ENCODE data around the gene SMG7.

DNA sequence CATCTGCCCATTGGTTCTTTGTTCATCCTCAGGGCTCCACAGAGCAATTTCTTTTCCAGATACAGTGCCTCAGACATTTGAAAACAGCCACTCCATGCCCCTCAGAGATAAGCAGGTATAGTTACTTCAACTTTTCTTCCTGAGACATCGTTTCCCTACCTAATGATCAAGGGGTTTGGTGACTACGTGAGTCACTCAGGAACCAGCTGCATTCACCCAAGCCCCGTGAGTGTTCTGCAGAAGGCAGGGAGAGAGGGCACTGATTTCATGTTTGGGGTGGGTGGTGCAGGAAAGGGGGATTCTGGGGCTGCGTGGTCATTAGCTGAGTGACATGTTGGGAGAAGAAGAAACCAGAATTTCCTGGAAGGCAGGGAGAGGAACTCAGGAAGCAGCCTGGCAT, 93.0 kb downstream of the SMG7 start:
- TF ChIP-seq, protein P1, sequence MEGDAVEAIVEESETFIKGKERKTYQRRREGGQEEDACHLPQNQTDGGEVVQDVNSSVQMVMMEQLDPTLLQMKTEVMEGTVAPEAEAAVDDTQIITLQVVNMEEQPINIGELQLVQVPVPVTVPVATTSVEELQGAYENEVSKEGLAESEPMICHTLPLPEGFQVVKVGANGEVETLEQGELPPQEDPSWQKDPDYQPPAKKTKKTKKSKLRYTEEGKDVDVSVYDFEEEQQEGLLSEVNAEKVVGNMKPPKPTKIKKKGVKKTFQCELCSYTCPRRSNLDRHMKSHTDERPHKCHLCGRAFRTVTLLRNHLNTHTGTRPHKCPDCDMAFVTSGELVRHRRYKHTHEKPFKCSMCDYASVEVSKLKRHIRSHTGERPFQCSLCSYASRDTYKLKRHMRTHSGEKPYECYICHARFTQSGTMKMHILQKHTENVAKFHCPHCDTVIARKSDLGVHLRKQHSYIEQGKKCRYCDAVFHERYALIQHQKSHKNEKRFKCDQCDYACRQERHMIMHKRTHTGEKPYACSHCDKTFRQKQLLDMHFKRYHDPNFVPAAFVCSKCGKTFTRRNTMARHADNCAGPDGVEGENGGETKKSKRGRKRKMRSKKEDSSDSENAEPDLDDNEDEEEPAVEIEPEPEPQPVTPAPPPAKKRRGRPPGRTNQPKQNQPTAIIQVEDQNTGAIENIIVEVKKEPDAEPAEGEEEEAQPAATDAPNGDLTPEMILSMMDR (IDR thresholded peaks at IDR 0.05; ENCODE audit: poor library complexity, severe bottlenecking), result no peak
- TF ChIP-seq EP300 (conservative IDR thresholded peaks at IDR 0.05; ENCODE audit: poor library complexity, severe bottlenecking) (no peak), TAF1 (IDR thresholded peaks at IDR 0.05; ENCODE audit: low read depth) (no peak), EZH2 (IDR thresholded peaks at IDR 0.05; ENCODE audit: borderline replicate concordance, insufficient read depth, low read length, poor library complexity, severe bottlenecking) (no peak), RAD21 (conservative IDR thresholded peaks at IDR 0.05) (no peak), POLR2AphosphoS5 (IDR thresholded peaks at IDR 0.05) (no peak)
- TF ChIP-seq, protein P2, sequence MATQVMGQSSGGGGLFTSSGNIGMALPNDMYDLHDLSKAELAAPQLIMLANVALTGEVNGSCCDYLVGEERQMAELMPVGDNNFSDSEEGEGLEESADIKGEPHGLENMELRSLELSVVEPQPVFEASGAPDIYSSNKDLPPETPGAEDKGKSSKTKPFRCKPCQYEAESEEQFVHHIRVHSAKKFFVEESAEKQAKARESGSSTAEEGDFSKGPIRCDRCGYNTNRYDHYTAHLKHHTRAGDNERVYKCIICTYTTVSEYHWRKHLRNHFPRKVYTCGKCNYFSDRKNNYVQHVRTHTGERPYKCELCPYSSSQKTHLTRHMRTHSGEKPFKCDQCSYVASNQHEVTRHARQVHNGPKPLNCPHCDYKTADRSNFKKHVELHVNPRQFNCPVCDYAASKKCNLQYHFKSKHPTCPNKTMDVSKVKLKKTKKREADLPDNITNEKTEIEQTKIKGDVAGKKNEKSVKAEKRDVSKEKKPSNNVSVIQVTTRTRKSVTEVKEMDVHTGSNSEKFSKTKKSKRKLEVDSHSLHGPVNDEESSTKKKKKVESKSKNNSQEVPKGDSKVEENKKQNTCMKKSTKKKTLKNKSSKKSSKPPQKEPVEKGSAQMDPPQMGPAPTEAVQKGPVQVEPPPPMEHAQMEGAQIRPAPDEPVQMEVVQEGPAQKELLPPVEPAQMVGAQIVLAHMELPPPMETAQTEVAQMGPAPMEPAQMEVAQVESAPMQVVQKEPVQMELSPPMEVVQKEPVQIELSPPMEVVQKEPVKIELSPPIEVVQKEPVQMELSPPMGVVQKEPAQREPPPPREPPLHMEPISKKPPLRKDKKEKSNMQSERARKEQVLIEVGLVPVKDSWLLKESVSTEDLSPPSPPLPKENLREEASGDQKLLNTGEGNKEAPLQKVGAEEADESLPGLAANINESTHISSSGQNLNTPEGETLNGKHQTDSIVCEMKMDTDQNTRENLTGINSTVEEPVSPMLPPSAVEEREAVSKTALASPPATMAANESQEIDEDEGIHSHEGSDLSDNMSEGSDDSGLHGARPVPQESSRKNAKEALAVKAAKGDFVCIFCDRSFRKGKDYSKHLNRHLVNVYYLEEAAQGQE (IDR thresholded peaks at IDR 0.05; ENCODE audit: borderline replicate concordance), result no peak

Data from neural cell (in vitro differentiated cells).